Body of pancreas (tissue), 4 donors: ENCODE results near the gene GARS1. TPM values are rescaled to one million over a fixed set of nuclear protein-coding genes. Genes with fewer than 3 reads are reported as not detected.

Source experiments
- ATAC-seq: fragments of 150-250 bp; one replicate; pipeline ENCODE4 v1.9.1; 2016
- DNase-seq, 4 donors: peaks; one replicate each; pipeline ENCODE4 v3.0.0-alpha.2; 2019
- H3K27ac ChIP-seq, 4 donors: fragments of 200-600 bp; sonication (generic); 1 replicate in 3 of 4; 2 replicates in 1 of 4; pipeline versions ENCODE4 v1.5.1 to v1.6.1; 2016 to 2019; ENCODE audit warnings: mild to moderate bottlenecking in 1 of 4, mixed read lengths in 1 of 4, moderate library complexity in 1 of 4
- H3K27me3 ChIP-seq, 2 donors: fragments of 200-600 bp; sonication (generic); one replicate each; pipeline ENCODE4 v1.6.0; 2016; ENCODE audit warnings: mild to moderate bottlenecking in 1 of 2
- H3K36me3 ChIP-seq, 2 donors: fragments of 200-600 bp; sonication (generic); replicated peaks in 1 of 2; 2 replicates each; pipeline ENCODE4 v1.5.1; 2016; ENCODE audit warnings: low read depth in 2 of 2; ENCODE audit not compliant: insufficient read depth in 1 of 2
- H3K4me1 ChIP-seq: fragments of 200-600 bp; sonication (generic); one replicate; pipeline ENCODE4 v1.6.0; 2016
- H3K4me3 ChIP-seq, 2 donors: fragments of 200-600 bp; sonication (generic); 1 replicate in 1 of 2; 2 replicates in 1 of 2; pipeline ENCODE4 v1.5.1; 2016 to 2019
- H3K9me3 ChIP-seq, 3 donors: fragments of 200-600 bp; sonication (generic); 1 replicate in 2 of 3; 2 replicates in 1 of 3; pipeline ENCODE4 v1.5.1; 2016
- POLR2A ChIP-seq, 3 donors: fragments of 450-650 bp; IDR thresholded peaks; one replicate each; pipeline ENCODE4 v1.6.1; 2016; ENCODE audit warnings: antibody characterized with exemption in 3 of 3, mild to moderate bottlenecking in 2 of 3
- WGBS, 2 donors: methylation state at CpG; one replicate each; pipeline ENCODE4 v1.1.5; 2017; 5-methylcytosine and 5-hydroxymethylcytosine counted together
- intact Hi-C: fragments of 100-400 bp; cut with DNase I; formaldehyde crosslinking; loops from one replicate; pipeline ENCODE4 v1.15.1; 2023
- total RNA-seq, 2 donors: library from RNA; depleted of rRNA; stranded (reverse); fragments of >200 nt; gene quantifications; one replicate each; pipeline ENCODE4 v1.1.0, GENCODE V29; 2016
- TF ChIP-seq, protein P1 (sequence below), 7 experiments: fragments of 450-650 bp in 4 of 7; fragments of 200-600 bp in 3 of 7; sonication (generic) in 3 of 7; IDR thresholded peaks; one replicate each; pipeline ENCODE4 v1.5.1; 2016 to 2019; ENCODE audit warnings: antibody characterized with exemption in 7 of 7

GARS1 gene
- total RNA-seq, 2 donors from 2014 or later, result 43.1 to 70.9 TPM

- Histone ChIP-seq H3K36me3 (no peaks in the 10 kb centered on the region), H3K27ac (no peak overlapping the region), H3K4me3 (no peak overlapping the region), H3K27me3 (no peaks in the 10 kb centered on the region), H3K4me1 (no peaks in the 10 kb centered on the region), H3K9me3 (no peaks in the 10 kb centered on the region)
- ATAC-seq, result no peak
- intact Hi-C loops, result no loop called here
- TF ChIP-seq, protein P1, sequence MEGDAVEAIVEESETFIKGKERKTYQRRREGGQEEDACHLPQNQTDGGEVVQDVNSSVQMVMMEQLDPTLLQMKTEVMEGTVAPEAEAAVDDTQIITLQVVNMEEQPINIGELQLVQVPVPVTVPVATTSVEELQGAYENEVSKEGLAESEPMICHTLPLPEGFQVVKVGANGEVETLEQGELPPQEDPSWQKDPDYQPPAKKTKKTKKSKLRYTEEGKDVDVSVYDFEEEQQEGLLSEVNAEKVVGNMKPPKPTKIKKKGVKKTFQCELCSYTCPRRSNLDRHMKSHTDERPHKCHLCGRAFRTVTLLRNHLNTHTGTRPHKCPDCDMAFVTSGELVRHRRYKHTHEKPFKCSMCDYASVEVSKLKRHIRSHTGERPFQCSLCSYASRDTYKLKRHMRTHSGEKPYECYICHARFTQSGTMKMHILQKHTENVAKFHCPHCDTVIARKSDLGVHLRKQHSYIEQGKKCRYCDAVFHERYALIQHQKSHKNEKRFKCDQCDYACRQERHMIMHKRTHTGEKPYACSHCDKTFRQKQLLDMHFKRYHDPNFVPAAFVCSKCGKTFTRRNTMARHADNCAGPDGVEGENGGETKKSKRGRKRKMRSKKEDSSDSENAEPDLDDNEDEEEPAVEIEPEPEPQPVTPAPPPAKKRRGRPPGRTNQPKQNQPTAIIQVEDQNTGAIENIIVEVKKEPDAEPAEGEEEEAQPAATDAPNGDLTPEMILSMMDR (IDR thresholded peaks at IDR 0.05), result no peak
- no peak for DNase-seq
- WGBS, 2 donors, result 73 to 91% methylated on average over 8 to 9 of the region's 9 CpGs
Measured at GRCh38 chr7:30662431-30662939, 67.8 kb downstream of the GARS1 start.

GRCh38 chr7:30663414-30663813 lies 68.7 kb downstream of the GARS1 start:
- H3K9me3 ChIP-seq, result no peaks in the 10 kb centered on the region
- 45 to 78% methylated on average over 3 to 4 of the region's 4 CpGs for WGBS, 2 donors
- no peak overlapping the region for H3K27ac ChIP-seq
- H3K4me1 ChIP-seq, result no peaks in the 10 kb centered on the region
- intact Hi-C loops, result no loop called here
- no peak overlapping the region for H3K4me3 ChIP-seq
- ATAC-seq (no peak), DNase-seq (no peak)
- no peaks in the 10 kb centered on the region for H3K36me3 ChIP-seq
- H3K27me3 ChIP-seq, result no peaks in the 10 kb centered on the region
- TF ChIP-seq, protein P1 (IDR thresholded peaks at IDR 0.05), result no peak
- no peak for TF ChIP-seq POLR2A (IDR thresholded peaks at IDR 0.05)

DNA sequence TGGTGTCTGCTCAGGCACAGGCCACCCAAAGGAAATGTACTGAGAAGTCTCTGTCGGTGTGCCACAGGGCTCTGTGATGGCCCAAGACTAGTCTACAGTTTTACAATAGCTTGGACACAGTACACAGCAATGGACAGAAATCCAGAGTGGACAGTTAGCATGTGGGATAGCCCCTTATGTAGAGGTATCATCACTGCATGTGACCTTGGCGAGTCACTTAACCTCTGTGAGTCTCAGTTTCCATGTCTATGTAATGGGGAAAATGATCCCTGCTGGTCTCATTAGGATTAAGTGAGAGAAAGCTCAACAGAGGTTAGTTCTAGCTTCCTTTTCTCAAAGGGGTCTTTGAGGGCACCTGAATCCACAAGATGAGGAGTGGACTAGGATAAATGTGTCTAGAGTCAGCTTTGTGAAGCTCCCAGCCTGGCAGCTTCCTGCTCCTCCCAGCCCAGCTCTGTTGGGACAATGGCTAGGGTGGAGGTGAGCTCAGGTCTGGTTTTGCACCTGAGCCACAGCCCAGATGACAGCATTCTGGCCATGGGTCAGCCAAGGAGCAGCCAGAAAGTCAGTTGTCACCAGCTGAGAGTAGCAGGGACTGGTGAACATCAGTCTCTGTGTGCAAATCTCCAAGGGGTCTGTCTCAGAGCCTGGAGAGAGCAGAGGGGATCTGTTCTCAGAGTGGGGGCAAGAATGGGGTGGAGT lies 69.7 kb downstream of the GARS1 start:
- DNase-seq, result no peak
- Histone ChIP-seq H3K4me1 (no peaks in the 10 kb centered on the region), H3K4me3 (no peak overlapping the region), H3K9me3 (no peaks in the 10 kb centered on the region), H3K27ac (no peak overlapping the region), H3K36me3 (no peaks in the 10 kb centered on the region), H3K27me3 (no peaks in the 10 kb centered on the region)
- TF ChIP-seq, protein P1 (IDR thresholded peaks at IDR 0.05), result no peak
- TF ChIP-seq POLR2A (IDR thresholded peaks at IDR 0.05), result no peak
- intact Hi-C loops, result no loop called here
- ATAC-seq, result no peak
- 69 to 74% methylated on average over 2 of the region's 2 CpGs for WGBS, 2 donors

GRCh38 chr7:30665043-30665442 lies 70.4 kb downstream of the GARS1 start:
- no peaks in the 10 kb centered on the region for H3K9me3 ChIP-seq
- no peak overlapping the region for H3K4me3 ChIP-seq
- no peaks in the 10 kb centered on the region for H3K27me3 ChIP-seq
- no peaks in the 10 kb centered on the region for H3K4me1 ChIP-seq
- no peak overlapping the region for H3K27ac ChIP-seq
- WGBS, 2 donors, result 84 to 85% methylated on average over 8 of the region's 8 CpGs
- H3K36me3 ChIP-seq, result no peaks in the 10 kb centered on the region
- TF ChIP-seq, protein P1 (IDR thresholded peaks at IDR 0.05), result no peak
- no peak for TF ChIP-seq POLR2A (IDR thresholded peaks at IDR 0.05)
- intact Hi-C loops, result no loop called here
- no peak for DNase-seq
- ATAC-seq, result no peak

DNA sequence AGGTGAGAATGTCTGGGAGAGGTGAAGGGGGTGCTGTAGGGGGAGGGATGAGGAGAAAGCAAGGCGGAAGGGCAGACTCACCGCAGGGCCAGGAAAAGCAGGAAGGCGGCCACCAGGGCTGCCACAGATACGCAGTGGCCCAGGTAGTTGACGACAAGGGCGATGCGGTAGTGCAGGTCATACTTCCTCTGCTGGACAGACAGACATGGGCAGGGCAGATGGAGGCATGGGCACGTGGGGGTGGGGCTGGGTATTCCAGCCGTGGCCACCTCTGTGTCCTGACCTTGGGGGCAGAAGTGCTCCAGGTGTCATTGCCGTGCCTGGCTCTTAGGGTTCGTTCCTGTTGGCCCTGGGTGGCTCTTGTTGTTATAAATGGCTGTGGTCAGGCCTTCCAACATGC lies 70.8 kb downstream of the GARS1 start:
- no peak overlapping the region for H3K4me3 ChIP-seq
- H3K36me3 ChIP-seq, result no peaks in the 10 kb centered on the region
- no peaks in the 10 kb centered on the region for H3K27me3 ChIP-seq
- TF ChIP-seq POLR2A (IDR thresholded peaks at IDR 0.05), result no peak
- TF ChIP-seq, protein P1 (IDR thresholded peaks at IDR 0.05), result no peak
- no peaks in the 10 kb centered on the region for H3K9me3 ChIP-seq
- H3K4me1 ChIP-seq, result no peaks in the 10 kb centered on the region
- ATAC-seq (no peak), DNase-seq (no peak)
- 78 to 81% methylated on average over 11 of the region's 11 CpGs for WGBS, 2 donors
- intact Hi-C loops, result no loop called here
- no peak overlapping the region for H3K27ac ChIP-seq
